ENCODE data around the gene USH2A. TPM values are rescaled to one million over a fixed set of nuclear protein-coding genes. Genes with fewer than 3 reads are reported as not detected.
A peak's percentile ranks its signal among the peaks of the same experiment; 100 is the strongest.

USH2A gene
- total RNA-seq, 1 experiment from 2014 or later = not detected

GRCh38 chr1:216221260-216221700, 202.0 kb downstream of the USH2A start:
- ChIA-PET CTCF (interaction anchor here (0.8 to 2.3 kb wide), 17 partner anchors 9 to 539 kb away, joined by 3 to 10 read pairs (median 4); no protein-coding TSS in a partner anchor), POLR2A (no interaction called here), RAD21 (ENCODE audit: low non-redundant PET in 1 of 2, low total read pairs in 2 of 2, uncharacterized antibody in 2 of 2, unreplicated experiment in 2 of 2) (no interaction called here)
- peak overlapping the region; percentile 23 to 27; a peak in 3 of 4 replicates for H3K4me3 ChIP-seq (replicated peaks in 1 of 2; ENCODE audit: low read depth in 1 of 2, low read length in 2 of 2)
- no peaks in the 10 kb centered on the region for H4K20me1 ChIP-seq (ENCODE audit: insufficient read depth)
- H3K4me1 ChIP-seq (ENCODE audit: control insufficient read depth in 1 of 2, insufficient read depth in 2 of 2, low read length in 2 of 2) = no peaks in the 10 kb centered on the region
- no peak overlapping the region for H2AFZ ChIP-seq (ENCODE audit: low read depth, low read length, poor library complexity, severe bottlenecking)
- no peaks in the 10 kb centered on the region for H3K36me3 ChIP-seq (ENCODE audit: control insufficient read depth in 1 of 2, insufficient read depth in 2 of 2, low read length in 2 of 2)
- H3K4me2 ChIP-seq (ENCODE audit: low read length) = peak overlapping the region; percentile 50
- TF ChIP-seq EGR1 (IDR thresholded peaks at IDR 0.05; ENCODE audit: low read depth) = no peak
- TF ChIP-seq CTCF (IDR thresholded peaks at IDR 0.05 in 2 of 3, conservative IDR thresholded peaks at IDR 0.05 in 1 of 3; ENCODE audit: borderline replicate concordance in 1 of 3, insufficient read depth in 1 of 3, low read depth in 2 of 3, low read length in 2 of 3) = peak; percentile 11 to 56 (median 50); a peak in 4 of 6 replicates
- TF ChIP-seq RAD21 (IDR thresholded peaks at IDR 0.05; ENCODE audit: low read depth) = peak; percentile 39; the same call in 1 of the 2 replicates
- ATAC-seq (peak; percentile 70), DNase-seq (ENCODE audit: low read depth, low spot score) (peak; percentile 7)
- intact Hi-C loops (cut with micrococcal nuclease) = no loop called here
- H3K27ac ChIP-seq (ENCODE audit: low read depth, low read length) = no peak overlapping the region
- H3K9ac ChIP-seq (ENCODE audit: low read length) = no peak overlapping the region
- BruUV-seq (replicated peaks) = no TSS peak
- no peaks in the 10 kb centered on the region for H3K27me3 ChIP-seq (ENCODE audit: insufficient read depth, low read length)
- peaks cover 0 to 3% of the 10 kb centered on the region in 2 experiments; a peak in 1 of 4 replicates for H3K9me3 ChIP-seq (ENCODE audit: control insufficient read depth in 1 of 2, insufficient read depth in 1 of 2, low read depth in 1 of 2, low read length in 2 of 2)
- no peaks in the 10 kb centered on the region for H3K9me2 ChIP-seq (ENCODE audit: insufficient read depth)
- H3K79me2 ChIP-seq (ENCODE audit: insufficient read depth, low read length) = no peaks in the 10 kb centered on the region

GRCh38 chr1:216216305-216216704, 206.9 kb downstream of the USH2A start:
- ChIA-PET CTCF (no interaction called here), POLR2A (no interaction called here), RAD21 (ENCODE audit: low non-redundant PET in 1 of 2, low total read pairs in 2 of 2, uncharacterized antibody in 2 of 2, unreplicated experiment in 2 of 2) (no interaction called here)
- Histone ChIP-seq H3K4me3 (replicated peaks in 1 of 2; ENCODE audit: low read depth in 1 of 2, low read length in 2 of 2) (no peak overlapping the region), H3K9me3 (ENCODE audit: control insufficient read depth in 1 of 2, insufficient read depth in 1 of 2, low read depth in 1 of 2, low read length in 2 of 2) (0 out of 4 replicates have a peak, but pooled peaks cover 0 to 3% of the 10 kb centered on the region in 2 experiments), H3K4me1 (ENCODE audit: control insufficient read depth in 1 of 2, insufficient read depth in 2 of 2, low read length in 2 of 2) (no peaks in the 10 kb centered on the region), H3K27ac (ENCODE audit: low read depth, low read length) (no peak overlapping the region), H3K9me2 (ENCODE audit: insufficient read depth) (no peaks in the 10 kb centered on the region), H3K79me2 (ENCODE audit: insufficient read depth, low read length) (no peaks in the 10 kb centered on the region), H3K27me3 (ENCODE audit: insufficient read depth, low read length) (no peaks in the 10 kb centered on the region), H2AFZ (ENCODE audit: low read depth, low read length, poor library complexity, severe bottlenecking) (no peak overlapping the region), H3K9ac (ENCODE audit: low read length) (no peak overlapping the region), H4K20me1 (ENCODE audit: insufficient read depth) (no peaks in the 10 kb centered on the region), H3K36me3 (ENCODE audit: control insufficient read depth in 1 of 2, insufficient read depth in 2 of 2, low read length in 2 of 2) (no peaks in the 10 kb centered on the region), H3K4me2 (ENCODE audit: low read length) (no peak overlapping the region)
- intact Hi-C loops (cut with micrococcal nuclease) = no loop called here
- no peak for DNase-seq (ENCODE audit: low read depth, low spot score)
- ATAC-seq = no peak
- BruUV-seq (replicated peaks) = no TSS peak
- no peak for TF ChIP-seq ZFX (IDR thresholded peaks at IDR 0.05)

Data from HCT116 (cell line).